ENCODE data around the gene TP53TG3C.
"Not testable (repeated sequence)": the region's sequence is repeated elsewhere in the genome, so short reads cannot be mapped to it uniquely, and the experiment has no call there.

TP53TG3C gene, protein sequence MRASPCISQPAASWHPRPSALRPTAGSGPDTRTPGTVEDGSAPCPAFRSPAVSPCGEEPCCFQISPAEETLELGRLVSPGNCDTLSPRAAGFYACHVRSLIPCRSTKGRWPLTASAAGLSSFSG

DNA sequence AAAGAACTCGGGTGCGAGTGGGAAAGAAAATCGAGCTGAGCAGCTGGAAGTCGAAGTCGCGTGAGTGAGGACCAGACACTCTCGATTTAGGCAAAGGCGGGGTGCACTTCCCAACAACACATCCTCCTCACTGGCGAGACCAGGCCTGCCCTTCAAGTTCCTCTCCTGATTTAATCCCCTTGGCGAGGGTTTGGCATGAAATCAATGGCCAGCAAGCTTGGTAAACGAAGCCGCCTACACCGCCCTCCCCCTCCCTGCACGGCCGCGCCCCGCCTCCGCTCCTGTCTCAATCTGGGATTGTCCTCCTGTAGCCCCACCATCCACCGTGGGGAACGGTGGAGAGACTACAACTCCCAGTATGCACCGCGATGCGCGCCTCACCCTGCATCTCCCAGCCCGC lies at the start of gene TP53TG3C:
TSS of gene TP53TG3C (plus strand) at position 301 of the 400 bp plus-strand sequence. CDS start at position 369, 68 bp downstream.
- not testable (repeated sequence) for DNase-seq (ENCODE audit: low spot score)

Measured in putamen (tissue), 1 donor.